HG03565 (cell line): ENCODE results near the gene CGB7.
"Not testable (repeated sequence)": the region's sequence is repeated elsewhere in the genome, so short reads cannot be mapped to it uniquely, and the experiment has no call there.

Experiments used
- ATAC-seq: cut with Tn5 transposase; IDR thresholded peaks from one replicate; pipeline ENCODE4 v1.9.1; 2021; ENCODE audit warnings: mild to moderate bottlenecking, moderate library complexity; ENCODE audit not compliant: unreplicated experiment

The CGB7 gene

DNA sequence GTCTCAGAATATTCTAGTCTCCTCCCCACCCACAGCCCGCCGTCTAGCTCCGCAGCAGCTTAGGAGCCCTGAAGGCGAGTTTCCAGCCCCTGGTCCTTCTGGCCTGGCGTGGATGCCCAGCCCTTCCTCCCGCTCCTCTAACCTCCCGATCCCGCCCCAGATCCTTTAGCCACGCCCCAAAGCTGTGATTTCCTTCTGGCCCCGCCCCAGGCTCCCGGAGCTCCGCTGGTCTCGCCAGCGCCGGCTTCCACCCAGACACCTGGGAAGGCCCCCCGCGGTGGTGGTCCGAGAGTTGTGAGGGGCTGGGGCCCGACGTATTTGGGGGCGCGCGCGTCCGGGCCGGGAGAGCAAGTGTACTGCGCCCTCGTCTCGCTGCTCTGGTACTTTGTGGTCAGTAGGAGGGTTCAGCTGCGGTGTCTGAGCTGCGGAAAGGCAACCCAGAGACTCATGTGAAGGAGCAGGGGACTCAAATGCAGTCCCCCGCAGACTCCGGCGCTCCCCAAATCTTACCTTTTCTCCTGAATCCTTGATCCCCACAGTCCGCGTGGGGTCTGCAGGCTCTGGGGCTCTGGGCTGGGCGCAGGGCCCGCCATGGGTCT lies at the start of gene CGB7:
CGB7 (minus strand) TSS at position 114 of the 599 bp plus-strand sequence. CDS start 2,374 bp downstream, outside the sequence.
- ATAC-seq: no peak

- ATAC-seq: no peak
These were observed 49.1 kb upstream of the CGB7 start for GRCh38 chr19:49106648-49107135.

GRCh38 chr19:49104229-49104864 lies 46.8 kb upstream of the CGB7 start:
- ATAC-seq: no peak

DNA sequence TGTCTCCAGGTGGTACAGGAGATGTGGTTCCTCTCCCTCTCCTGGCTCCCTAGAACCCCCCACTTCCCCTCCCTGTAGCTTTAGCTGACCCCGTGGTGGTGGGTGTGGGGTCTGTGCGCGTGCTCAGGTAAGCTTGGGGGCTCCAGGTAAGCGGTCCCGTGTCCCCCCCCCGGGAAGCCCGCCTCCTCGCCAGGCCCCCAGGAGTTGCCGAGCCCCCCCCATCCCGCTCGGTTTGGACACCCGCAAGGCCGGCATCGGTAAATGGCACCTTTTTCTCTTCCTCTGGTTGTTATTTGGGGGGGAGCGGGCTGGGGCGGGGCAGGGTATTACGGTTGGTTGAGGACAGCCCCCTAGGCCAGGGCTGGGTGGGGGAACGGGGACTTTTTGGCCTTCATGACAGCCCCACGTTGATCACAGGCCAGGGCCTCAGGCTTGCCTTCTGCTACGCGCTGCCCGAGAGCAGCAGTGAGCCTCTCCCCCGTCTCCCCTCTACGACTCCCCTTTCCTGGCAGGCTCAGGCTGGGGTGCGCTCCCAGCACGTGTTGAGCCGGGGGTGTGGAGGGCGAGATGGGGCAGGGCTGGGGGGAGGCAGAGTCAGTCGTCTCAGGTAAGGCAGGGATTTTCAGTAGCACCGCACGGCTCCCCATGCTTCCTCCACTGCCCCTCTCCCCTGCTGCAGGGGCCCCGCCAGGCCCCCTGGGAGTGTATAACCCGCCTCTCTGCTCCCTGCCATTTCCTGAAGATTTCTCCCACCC lies 46.0 kb upstream of the CGB7 start:
- no peak for ATAC-seq

GRCh38 chr19:49102303-49102702 lies 44.8 kb upstream of the CGB7 start:
- ATAC-seq: no peak

DNA sequence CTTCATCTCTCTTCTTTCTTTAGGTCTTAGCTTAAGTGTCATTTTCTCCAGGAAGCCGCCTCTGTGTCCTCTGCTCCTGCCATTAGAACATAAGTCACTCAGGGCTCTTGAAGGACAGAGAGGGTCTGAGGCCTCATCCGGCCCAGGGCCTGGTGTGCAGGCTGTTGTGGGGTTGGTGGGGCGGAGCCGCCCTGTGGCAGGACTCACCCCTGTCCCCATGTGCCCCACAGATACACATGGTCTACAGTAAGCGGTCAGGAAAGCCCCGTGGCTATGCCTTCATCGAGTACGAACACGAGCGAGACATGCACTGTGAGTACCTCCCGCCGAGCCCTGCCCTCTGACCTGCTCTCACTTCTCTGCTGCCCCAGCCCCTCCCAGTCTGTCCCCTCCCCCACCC lies 43.6 kb upstream of the CGB7 start:
- no peak for ATAC-seq

DNA sequence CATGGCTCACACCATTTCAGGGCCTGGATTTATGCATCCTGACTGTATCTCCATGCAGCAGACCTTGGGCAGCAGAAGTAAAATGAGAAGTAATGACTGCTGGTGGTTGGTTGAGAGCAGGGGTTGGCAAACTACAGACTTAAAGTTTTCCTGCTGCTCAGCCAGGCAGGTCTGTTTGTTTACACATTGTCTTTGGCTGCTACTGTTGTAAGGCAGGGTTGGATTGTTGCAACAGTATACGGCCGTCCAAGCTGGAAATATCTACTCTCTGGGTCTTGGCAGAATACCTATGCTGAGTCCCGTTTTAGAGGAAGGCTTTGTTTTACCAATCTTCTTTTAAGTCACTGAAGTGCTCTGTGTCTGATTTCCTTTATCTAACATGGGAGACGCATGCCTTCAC lies 41.2 kb upstream of the CGB7 start:
- no peak for ATAC-seq

DNA sequence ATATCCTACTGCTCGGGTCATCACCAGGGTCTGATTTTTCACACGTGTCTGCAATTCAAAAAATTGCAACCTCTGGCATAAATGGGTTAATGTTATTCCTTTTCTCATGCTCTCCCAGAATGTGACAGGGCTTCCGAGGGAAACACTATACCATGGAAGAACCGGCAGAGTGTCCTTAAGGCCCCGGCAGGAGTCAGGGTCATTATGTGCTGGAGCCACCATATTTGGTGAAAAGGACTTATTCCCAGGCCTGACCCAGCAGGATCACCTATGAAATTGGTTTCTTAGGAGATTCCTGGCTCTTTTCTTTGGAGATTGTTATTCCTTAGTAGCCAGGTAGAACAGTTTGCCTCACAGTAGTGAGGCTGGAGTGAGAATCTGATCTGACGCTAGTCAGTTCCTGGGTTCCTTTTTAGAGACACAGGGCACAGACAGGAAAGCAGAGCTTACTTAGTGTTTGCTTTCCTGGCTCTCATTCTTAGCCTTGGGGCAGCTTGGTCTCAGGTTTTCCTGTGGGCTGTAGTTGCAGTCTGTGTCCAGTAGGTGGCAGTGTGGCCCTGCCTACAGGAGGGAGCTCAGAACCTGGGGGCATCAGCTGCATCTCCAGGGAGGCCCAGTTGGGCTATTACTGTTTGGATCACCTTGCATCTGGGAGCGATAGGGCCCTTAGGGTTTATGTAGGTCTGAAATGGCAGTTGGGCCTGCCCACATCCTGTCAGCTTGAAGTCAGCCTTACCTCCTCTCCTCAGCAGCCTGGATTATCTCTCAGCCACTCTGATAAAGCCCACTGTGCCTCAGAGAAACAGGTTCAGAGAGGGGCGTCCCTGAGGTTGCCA lies 40.1 kb upstream of the CGB7 start:
- no peak for ATAC-seq

DNA sequence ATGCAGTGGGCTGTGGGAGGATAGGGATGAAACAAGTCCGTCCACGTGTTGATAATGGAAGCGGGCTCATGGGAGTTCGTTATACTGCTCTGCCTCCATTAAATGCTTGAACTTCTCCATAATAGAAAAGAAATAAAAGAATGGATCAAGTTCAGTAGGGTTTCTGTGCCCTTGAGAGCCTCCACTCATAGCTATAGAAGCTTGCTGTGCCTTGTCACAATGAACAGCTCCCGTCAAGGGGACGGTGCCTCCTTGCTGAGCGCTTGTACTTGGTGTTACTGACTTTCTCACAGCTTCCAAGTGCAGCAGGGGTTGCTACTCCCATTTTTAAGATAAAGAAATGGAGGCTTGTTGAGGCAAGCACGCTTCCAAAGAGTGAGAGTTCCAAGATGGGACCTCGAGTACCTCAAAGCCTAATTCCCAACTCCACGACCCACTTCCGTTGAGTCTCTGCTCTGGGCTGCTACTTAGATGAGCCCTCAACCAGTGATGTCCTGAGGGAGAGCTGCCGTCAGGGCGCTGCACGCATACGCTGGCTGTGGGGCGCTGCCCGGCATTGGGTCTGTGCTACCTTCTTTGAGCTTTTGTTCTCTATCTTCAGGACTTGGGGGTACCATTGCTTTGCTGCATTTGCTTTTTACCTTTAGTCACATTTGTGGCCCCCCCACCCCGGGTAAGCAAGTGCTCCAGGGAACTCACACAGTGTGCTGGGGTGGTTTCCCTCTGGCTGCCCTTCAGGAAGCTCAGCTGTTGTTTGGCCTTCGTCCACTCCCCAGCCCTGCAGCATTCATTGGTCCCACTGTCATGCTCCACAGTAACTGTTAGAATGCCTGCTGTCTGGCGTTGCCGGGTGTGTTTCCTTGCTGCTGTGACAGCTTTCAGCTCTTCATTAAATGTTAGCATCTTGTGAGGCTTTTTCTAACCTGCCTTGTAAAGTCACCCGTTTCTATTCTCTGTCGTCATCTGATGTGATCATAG lies 37.2 kb upstream of the CGB7 start:
- ATAC-seq: no peak

- ATAC-seq: no peak
These were observed 35.1 kb upstream of the CGB7 start for GRCh38 chr19:49092686-49093085.

DNA sequence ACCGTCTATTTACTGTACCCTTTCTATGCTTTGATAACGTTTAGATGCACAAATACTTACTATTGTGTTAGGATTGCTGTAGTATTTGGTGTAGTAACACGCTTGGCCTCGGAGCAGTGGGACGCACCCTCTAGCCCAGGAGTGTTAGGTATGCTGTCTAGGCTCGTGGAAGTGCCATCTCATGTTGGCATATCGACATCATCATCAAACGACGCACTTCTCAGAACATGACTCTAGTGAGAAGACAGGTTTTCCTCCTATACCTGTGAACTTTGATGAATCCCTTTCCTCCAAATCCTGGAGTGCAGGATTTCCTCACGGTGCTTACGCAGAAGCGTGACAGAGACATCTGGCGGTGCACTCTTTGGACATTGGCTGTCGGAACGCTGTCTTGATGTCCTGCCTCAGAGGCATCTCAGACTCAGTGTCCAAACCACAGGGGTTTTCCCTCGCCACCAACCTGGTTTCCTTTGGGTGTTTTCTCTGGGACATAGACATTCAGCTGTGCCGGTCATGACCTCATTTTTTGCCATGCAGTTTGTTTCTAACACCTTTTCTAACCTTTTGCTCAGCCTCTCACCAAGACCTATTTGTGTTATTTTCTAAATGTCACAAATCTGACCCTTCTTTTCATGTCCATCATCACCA lies 34.0 kb upstream of the CGB7 start:
- no peak for ATAC-seq

DNA sequence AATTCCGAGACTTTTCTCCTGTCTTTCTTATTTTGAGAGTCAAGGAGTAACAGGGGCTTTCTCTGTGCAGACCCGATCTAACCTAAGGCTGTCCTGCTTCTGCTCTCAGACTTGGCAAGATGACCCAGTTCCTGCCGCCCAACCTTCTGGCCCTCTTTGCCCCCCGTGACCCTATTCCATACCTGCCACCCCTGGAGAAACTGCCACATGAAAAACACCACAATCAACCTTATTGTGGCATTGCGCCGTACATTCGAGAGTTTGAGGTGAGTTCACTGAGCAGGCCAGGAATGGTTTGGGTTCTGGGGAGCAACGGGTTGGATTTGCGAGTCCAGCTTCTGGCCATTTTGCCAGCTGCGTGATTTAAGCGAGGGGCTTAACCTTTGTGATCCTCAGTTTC lies 28.7 kb upstream of the CGB7 start:
- ATAC-seq: no peak

GRCh38 chr19:49085868-49086232 lies 28.3 kb upstream of the CGB7 start:
- ATAC-seq: no peak

DNA sequence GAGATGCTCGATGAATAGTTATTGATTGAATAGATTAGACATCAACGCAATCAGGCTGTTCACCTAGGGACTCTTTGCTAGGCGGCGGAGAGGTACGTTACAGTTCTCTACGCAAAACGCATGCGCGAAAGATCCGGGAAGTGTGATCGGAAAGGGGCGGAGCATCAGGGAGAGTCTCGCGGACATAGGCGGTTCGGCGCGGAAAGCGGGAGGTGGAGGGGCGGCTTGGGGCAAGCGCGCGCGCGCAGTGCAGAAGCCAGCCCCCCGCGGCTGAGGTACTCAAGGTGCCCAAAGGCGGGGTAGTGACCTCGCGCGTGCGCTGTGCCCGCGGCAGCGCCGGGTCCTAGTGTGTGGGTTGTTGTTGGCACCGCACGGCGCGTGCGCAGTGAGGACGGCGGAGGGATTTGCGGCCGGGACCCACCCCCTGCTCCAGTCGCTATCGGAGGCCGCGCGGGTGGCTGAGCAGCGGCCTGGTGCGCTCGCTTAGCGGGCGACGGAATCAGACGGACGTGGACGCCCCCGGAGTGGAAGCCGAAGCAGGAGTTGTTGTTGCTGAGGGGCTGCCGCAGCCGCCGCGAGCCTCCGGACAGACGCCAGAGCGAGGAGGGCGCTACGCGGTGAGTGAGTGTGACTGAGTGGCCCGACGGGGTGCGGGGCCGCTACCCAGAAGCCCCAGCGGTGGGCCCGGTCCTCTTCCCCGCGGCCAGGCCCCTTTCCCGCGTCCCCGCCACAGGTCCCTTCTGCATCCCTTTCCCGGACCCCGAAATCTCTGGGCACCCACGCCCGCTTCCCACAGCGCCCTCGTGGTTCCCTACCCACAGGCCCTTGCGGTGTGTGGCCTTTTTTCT lies 27.7 kb upstream of the CGB7 start, which contains the start of gene SNRNP70:
SNRNP70 (plus strand) TSS at position 432 of the 848 bp plus-strand sequence. CDS start 964 bp downstream, outside the sequence.
- ATAC-seq: peak; percentile 84

- no peak for ATAC-seq
These were observed 26.9 kb upstream of the CGB7 start for GRCh38 chr19:49084206-49085019.

DNA sequence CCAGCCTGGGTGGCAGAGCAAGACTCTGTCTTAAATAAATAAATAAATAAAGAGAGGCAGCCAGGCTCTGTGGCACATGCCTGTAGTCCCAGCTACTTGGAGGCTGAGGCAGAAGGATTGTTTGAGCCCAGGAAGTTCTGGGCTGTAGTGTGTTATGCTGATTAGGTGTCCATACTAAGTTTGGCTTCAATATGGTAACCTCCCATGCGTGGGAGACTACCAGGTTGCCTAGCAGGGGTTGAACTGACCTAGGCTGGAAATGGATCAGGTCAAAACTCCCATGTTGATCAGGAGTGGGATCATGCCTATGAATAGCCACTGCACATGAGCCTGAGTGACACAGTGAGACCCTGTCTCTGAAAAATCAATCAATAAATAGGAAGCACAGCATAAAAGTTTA lies 23.7 kb upstream of the CGB7 start:
- no peak for ATAC-seq

- ATAC-seq: no peak
These were observed 22.8 kb upstream of the CGB7 start for GRCh38 chr19:49080392-49080791.

GRCh38 chr19:49074869-49075268 lies 17.3 kb upstream of the CGB7 start:
- not testable (repeated sequence) for ATAC-seq
